GM23248 (cell line): ENCODE results near the gene AGPAT2.
A peak's percentile ranks its signal among the peaks of the same experiment; 100 is the strongest.

Experiments
- EZH2 ChIP-seq: fragments of 200-600 bp; sonication (generic); IDR thresholded peaks from 2 replicates; pipeline ENCODE4 v1.6.1; 2018; ENCODE audit warnings: antibody characterized with exemption, mild to moderate bottlenecking; ENCODE audit not compliant: insufficient read depth, poor library complexity, severe bottlenecking
- EZH2phosphoT487 ChIP-seq: fragments of 200-600 bp; sonication (generic); IDR thresholded peaks from 2 replicates; pipeline ENCODE4 v1.6.1; 2018; ENCODE audit warnings: antibody characterized with exemption, moderate library complexity, mild to moderate bottlenecking, low read depth; ENCODE audit not compliant: insufficient read depth

DNA sequence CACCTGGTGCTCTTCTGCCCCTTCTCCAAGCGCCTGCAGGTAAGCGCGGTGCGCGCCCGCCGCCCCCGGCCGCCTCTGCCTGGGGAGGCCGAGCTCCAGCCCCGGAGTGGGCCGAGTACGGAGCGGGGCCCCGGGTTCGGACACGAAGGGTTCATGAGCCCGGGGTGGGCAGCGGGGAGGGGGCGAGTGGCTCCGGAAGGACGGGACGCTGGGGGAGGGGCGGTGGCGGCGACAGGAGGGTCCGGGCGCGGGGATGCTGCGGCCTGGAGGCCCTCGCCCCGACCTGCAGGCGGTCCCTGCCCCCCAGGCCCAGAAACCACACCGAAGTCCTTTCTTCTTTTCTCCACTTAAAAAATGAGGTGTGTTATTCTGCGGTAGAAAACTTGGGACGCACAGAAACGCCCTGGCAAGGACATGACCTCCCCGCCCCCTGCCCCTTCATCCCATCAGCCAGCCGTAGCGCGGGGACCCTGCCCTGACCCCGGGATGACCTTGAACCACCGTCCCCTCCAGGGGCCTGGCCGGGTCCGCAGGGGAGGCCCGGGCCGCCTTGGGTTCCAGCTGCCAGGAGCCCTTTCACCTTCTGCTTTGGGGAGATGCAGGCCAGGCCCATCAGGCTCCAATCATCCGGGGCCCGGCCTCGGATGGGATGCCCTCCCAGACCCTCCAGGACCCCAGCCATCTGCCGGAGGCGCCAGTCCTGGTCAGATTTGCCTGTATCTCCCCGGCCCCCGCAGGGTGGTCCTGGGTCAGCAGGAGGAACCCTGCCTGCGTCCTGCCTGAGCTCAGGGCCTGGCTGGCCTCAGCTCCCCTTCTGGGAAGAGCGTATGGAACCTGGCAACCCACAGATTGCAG is 25.7 kb upstream of the AGPAT2 start:
- TF ChIP-seq EZH2 (peak; percentile 59), EZH2phosphoT487 (no peak)
